Activated T-helper 1 cell treated with anti-CD3 and anti-CD28 coated beads, Interleukin-12 subunit alpha, Interleukin-12 subunit beta, Interleukin-2, Interleukin-4 antibody, amounts not matched to agents 30 ng/mL and 10 ng/mL and 1 ng/mL, durations not matched to agents 14 hours and 24 hours and 36 hours (primary cell): ENCODE results near the gene ZNF408. TPM values are rescaled to one million over a fixed set of nuclear protein-coding genes. Genes with fewer than 3 reads are reported as not detected.

Experiments used
- total RNA-seq: library from RNA; stranded (reverse); gene quantifications from 2 replicates; pipeline ENCODE4 v1.2.3, GENCODE V29; 2022

ZNF408 gene
- total RNA-seq, 1 donor from 2014 or later, result 12.9 TPM

Other genes starting within 250 kb of the ZNF408 start
- 35.7 and 37.9 TPM in 2 replicates for gene AMBRA1, start 107.0 kb upstream of the ZNF408 start, total RNA-seq
- 4.5 and 5.3 TPM in 2 replicates for gene HARBI1, start 83.8 kb upstream of the ZNF408 start, total RNA-seq
- gene ATG13, start 83.5 kb upstream of the ZNF408 start, total RNA-seq, result 66.4 and 73.8 TPM in 2 replicates
- gene ARHGAP1, start 412 bp upstream of the ZNF408 start, total RNA-seq, result 69.8 and 71.7 TPM in 2 replicates
- gene F2, start 18.2 kb downstream of the ZNF408 start, total RNA-seq, result not detected in 2 replicates
- gene CKAP5, start 145.2 kb downstream of the ZNF408 start, total RNA-seq, result 121 TPM in 2 replicates
- gene LRP4, start 217.5 kb downstream of the ZNF408 start, total RNA-seq, result 0.08 and 0.15 TPM in 2 replicates
- 15.1 and 16.7 TPM in 2 replicates for gene CSTPP1, start 235.7 kb downstream of the ZNF408 start, total RNA-seq